GM12892 (cell line): ENCODE results near the gene WDR38.

ENCODE experiments used
- DNase-seq: peaks from one replicate; pipeline ENCODE4 v3.0.0; 2011; ENCODE audit not compliant: insufficient read length
- FAIRE-seq: peaks from 2 replicates; lab custom pipeline; 2011; peaks lifted over from hg19 to GRCh38; lab: Jason Lieb, UNC
- POLR2A ChIP-seq: IDR thresholded peaks from 2 replicates; pipeline ENCODE4 v1.6.1; 2011; ENCODE audit warnings: low read depth, low read length, control low read depth
- POLR2AphosphoS5 ChIP-seq: IDR thresholded peaks from 2 replicates; pipeline ENCODE4 v1.6.1; 2011; ENCODE audit warnings: low read depth, low read length, control low read depth
- TAF1 ChIP-seq: IDR thresholded peaks from 2 replicates; pipeline ENCODE4 v1.6.1; 2011; ENCODE audit warnings: low read depth, mild to moderate bottlenecking, control low read depth, low read length, borderline replicate concordance

Gene WDR38

DNA sequence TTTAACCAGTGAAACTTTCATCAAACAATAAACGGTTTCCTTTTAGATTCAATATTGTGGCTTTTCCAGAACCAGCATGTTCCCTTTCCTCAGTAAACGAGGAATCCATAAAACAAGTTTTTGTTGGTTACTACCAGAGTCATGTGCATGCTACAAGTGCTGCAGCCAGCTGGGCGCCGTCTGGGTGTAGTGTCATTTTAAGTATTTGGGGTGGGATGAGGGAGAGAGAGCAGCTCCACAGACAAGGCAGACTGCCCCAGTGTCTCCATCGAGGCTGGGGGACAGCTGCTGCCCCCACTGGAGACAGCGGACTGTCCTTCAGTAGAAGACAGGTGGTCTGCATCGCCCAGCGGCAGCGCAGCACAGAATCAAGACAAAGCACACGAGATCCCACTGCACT, 26.0 kb downstream of the WDR38 start:
- no peak for TF ChIP-seq POLR2AphosphoS5
- no peak for TF ChIP-seq TAF1
- TF ChIP-seq POLR2A: no peak
- DNase-seq: no peak
- no peak for FAIRE-seq

DNA sequence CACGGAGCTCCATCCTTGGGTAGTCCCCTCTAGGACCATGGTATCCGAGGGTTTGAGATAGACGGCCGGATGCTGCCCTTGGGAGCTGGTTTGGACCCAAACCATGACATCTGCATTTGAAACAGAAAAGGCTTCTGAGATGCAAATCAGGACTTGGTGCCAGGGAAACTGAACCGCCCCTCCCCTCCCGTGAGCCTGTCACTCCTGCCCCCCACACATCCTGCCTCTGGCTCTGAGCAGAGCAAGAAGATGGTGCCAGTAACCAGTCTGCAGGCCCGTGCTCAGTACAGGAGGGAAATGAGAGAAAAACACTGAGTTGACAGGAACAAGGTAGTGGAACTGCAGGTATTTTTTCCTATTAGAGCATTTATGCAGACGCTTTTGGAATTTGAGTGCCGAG, 27.2 kb downstream of the WDR38 start:
- DNase-seq: no peak
- FAIRE-seq: peak; percentile 62
- no peak for TF ChIP-seq POLR2A
- no peak for TF ChIP-seq TAF1
- TF ChIP-seq POLR2AphosphoS5: no peak

DNA sequence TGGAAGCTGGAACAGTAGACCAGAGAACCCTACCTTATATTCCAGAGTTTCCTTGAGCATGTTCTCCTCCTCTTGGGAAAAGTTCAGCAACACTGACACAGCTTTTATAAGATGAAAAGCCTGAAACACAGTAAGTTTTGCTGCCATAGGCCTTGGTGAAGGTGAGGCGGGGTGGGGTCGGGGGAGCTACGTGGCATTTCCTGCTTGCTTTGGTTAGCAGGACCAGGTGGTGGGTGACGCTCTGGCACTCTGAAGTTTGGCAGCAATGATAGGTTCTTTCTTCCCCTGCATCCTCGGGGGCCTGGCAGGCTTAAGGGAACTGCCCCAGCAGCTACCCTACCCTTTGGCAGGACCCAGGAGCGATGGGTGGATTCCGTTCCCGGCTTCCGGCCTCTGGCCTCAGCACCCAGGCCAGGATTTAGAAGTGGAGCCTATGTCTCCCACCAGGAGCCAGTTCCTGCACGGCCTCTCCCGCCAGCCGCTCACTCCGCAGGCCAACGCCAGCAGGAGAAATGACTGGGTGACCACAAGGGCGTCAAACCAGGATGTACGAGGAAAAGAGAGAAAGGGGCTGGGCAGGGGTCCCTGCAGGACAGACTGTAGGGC, 28.0 kb downstream of the WDR38 start:
- TF ChIP-seq POLR2AphosphoS5: no peak
- no peak for TF ChIP-seq TAF1
- no peak for TF ChIP-seq POLR2A
- FAIRE-seq: no peak
- DNase-seq: no peak

DNA sequence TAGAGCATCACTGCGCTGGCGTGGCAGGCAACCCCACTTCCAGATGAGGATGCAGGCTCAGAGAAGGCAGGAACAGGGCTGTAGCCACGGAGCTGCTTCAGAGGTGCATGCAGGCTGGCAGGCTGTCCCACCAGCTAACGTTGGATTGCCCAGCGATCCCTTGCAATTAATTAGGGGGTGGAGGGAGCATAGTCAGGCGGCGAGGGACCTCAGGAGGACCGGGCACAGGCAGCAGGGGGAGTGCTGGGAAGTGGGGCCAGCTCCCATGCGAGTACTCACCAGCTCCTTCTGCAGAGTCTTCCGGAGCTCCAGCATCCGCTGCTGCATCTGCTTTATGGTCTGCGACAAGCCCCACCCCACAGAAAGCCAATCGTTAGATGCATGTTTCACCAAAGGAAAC, 29.0 kb downstream of the WDR38 start:
- FAIRE-seq: no peak
- no peak for DNase-seq
- TF ChIP-seq POLR2AphosphoS5: no peak
- TF ChIP-seq POLR2A: no peak
- no peak for TF ChIP-seq TAF1

DNA sequence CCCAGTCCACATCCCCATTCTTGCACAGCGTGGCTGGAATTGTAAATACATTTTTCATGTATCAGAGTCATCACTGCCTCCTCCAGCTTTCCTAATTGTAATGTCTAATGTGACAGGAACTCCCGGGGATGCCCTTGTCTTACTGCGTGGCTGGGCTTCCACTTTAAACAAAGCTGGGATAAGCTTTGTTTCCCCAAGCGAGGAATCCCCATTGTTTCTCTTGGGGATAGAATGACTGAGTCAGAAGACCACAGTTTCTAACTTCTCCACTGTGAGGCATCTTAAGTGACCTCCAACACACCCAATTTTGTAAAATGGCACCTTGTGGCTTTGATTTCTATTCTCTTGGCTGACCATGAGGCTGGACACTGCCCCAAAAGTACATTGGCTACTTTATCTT, 31.1 kb downstream of the WDR38 start:
- DNase-seq: no peak
- no peak for TF ChIP-seq POLR2A
- no peak for TF ChIP-seq POLR2AphosphoS5
- TF ChIP-seq TAF1: no peak
- no peak for FAIRE-seq

DNA sequence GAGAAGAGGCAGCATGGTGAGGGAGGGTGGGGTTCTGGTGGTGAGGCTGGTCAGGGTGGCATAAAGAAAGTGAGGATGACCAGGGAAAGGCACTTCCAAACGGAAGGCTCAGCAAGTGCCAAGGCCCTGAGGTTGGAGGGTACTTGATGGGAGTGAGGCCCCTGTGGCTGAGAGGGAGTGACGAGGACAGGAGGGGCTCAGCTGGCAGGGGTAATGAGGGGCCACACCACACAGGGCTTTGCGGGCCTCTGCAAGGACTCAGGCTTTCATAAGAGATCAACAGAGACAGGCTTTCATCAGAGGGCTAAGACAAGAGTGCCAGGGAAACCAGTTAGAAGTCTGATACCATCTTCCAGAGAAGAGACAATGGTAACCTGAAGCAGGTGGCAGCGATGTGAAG, 32.3 kb downstream of the WDR38 start:
- TF ChIP-seq TAF1: no peak
- no peak for TF ChIP-seq POLR2AphosphoS5
- no peak for TF ChIP-seq POLR2A
- no peak for FAIRE-seq
- DNase-seq: no peak

DNA sequence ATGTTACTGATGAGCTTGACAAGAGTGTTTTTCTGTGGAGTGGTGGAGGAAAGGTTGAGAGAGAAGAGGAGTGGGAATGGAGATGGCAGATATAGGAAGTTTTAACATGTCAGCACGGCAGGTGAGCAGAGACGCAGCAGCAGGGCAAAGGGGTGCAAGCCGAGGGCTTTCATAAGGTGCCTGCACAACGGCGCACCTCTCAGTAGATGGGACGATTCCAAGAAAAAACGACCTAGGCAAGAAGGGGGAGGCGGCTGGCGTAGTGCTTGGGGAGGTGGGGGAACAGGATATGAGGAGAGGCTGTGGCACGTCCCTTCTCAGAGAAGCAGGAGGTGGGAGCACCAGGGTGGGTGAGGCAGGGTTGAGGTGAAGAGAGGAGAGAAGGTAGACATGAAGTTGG, 33.2 kb downstream of the WDR38 start:
- FAIRE-seq (no peak), DNase-seq (no peak)
- no peak for TF ChIP-seq POLR2A

DNA sequence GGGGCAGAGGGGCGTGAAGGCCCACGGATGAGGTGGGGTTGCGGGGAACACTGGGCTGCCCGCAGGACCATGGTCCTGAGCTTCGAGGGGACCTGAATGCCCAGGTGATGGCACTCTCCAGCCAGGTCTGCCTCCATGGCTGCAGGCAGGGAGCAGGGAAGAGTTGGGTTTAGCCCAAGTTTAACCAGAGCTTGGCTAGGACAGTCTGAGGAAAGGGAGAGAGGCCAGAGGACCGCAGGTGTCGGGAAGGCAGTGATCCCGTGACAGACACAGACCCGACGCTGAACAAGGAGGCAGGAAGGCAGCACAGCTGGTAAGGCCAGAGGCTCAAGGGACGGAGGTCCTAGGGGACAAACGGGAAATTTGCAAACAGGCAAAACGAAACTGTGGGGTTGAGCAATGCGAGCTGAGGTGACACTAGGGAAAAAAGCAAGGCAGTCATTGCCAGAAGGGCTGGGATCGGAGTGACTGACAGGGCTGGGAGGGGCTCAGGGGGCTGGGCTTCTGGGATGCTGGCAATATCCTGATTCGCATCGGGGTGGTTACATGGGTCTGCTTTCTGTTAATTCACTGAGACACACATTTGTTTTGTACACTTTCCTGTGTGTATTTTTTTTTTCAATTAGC, 33.7 kb downstream of the WDR38 start:
- DNase-seq (no peak), FAIRE-seq (no peak)
- TF ChIP-seq POLR2A (no peak), TAF1 (no peak), POLR2AphosphoS5 (no peak)

DNA sequence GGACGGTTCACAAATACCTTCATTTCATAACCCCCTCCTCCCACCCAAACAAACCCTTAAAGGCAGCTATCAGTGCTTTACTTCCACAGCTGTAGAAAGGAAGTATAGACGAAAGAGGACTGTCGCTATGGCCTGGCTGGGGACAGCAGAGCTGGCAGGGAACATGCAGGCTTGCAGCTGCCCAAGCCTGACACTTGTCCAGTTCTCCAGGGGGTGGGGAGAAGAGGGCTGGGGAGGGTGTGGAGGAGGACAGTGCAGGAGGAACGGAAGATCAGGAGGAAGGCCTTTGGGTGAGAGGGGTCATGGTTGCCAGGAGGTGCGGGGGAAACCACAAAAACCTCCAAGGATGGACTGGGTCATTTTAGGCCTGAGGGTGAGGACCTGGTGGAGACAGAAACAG, 34.6 kb downstream of the WDR38 start:
- DNase-seq: no peak
- TF ChIP-seq POLR2AphosphoS5 (no peak), TAF1 (no peak)
- FAIRE-seq: no peak

DNA sequence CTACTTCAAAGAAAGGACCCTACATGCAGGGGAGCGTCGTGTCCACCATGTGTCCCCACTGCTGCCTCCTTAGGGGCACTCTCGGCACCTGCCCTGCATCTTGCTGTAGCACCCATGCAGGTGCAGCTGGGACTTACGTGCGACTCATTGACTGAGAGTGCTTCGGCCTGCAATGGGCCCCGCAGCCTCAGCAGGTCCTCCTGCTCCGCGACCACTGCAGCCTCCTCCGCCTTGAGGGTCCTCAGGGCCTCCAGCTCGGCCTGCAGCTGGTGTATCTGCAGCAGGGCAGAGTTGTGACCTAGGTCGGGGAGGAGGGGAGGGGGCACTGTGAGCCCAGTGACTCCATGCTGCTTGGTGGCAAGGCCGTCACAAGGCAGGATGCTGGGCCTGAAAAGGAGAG, 35.7 kb downstream of the WDR38 start:
- TF ChIP-seq TAF1: no peak
- no peak for TF ChIP-seq POLR2A
- TF ChIP-seq POLR2AphosphoS5: no peak
- FAIRE-seq: no peak

DNA sequence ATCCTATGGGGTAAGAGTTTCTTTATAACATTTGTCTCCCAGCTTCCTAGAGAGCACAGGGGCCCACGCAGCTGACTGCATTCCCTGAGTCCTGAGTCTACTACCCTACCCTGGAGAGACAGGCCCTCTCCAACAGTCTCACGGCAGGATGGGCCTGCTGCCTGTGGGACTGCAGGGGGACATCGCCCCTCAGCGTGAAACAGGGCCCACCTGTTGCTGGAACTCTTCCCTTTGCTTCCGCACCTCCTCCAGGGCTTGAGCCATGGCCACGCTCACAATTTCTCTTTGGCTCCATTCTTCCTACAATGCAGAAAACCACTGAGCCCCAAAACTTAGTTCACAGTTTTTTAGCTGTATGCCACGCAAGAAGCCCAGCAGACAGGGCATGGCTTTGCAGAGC, 36.9 kb downstream of the WDR38 start:
- FAIRE-seq: no peak
- TF ChIP-seq TAF1 (no peak), POLR2A (no peak), POLR2AphosphoS5 (no peak)
- no peak for DNase-seq

More for the DNA sequence above, 35.7 kb downstream of the WDR38 start:
- DNase-seq: no peak

DNA sequence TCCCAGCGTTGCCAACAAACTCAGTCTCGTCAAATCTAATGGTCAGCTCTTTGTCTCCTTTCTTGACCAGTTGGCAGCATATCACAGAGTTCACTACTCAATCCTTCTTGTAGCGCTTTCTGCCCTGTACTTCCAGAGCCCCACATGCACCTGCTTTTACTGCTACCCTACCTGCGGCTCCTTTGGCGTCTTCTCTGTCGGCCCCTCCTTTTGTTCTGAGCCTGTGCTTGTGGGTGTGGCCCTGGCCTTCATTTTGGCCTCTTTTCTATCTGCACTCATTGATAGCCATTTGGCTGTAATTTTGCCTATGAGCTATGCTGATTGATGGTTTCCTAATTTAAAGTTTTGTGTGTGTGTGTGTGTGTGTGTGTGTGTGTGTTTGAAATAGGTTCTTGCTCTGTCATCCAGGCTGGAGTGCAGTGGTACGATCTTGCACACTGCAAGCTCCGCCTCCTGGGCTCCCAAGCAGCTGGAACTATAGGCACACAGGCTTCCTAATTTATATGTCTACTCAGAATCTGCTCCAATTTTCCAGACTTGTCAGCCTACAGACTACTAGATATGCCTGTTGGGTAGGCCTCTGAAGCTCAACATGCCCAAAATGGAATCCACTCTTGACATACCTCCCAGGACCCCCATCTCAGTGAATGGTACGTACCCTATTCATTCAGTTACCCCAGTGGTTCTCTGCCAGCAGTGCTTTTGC, 40.9 kb downstream of the WDR38 start:
- DNase-seq (no peak), FAIRE-seq (no peak)
- TF ChIP-seq TAF1 (no peak), POLR2A (no peak), POLR2AphosphoS5 (no peak)
